GM21515 (cell line): Measurements from ENCODE around the gene TBX1.

Experiments
- ATAC-seq: cut with Tn5 transposase; IDR thresholded peaks from one replicate; pipeline ENCODE4 v1.9.1; 2021; ENCODE audit not compliant: unreplicated experiment

The TBX1 gene

GRCh38 chr22:19797086-19798002 is 36.8 kb downstream of the TBX1 start:
- ATAC-seq, result no peak

- ATAC-seq, result no peak
Measured at GRCh38 chr22:19798003-19798665, 37.6 kb downstream of the TBX1 start.

GRCh38 chr22:19798891-19799293 is 38.3 kb downstream of the TBX1 start:
- no peak for ATAC-seq

- no peak for ATAC-seq
Measured at GRCh38 chr22:19799322-19800190, 39.0 kb downstream of the TBX1 start.

GRCh38 chr22:19800306-19800705 is 39.7 kb downstream of the TBX1 start:
- ATAC-seq, result no peak

- ATAC-seq, result no peak
Measured at GRCh38 chr22:19800761-19801244, 40.2 kb downstream of the TBX1 start.

- ATAC-seq, result no peak
Measured at GRCh38 chr22:19801340-19802000, 40.9 kb downstream of the TBX1 start.

- ATAC-seq, result no peak
Measured at GRCh38 chr22:19802001-19802893, 41.7 kb downstream of the TBX1 start.

- ATAC-seq, result no peak
Measured at GRCh38 chr22:19802894-19803735, 42.5 kb downstream of the TBX1 start.

GRCh38 chr22:19803736-19804267 is 43.2 kb downstream of the TBX1 start:
- ATAC-seq, result no peak

- ATAC-seq, result no peak
Measured at GRCh38 chr22:19805821-19806212, 45.2 kb downstream of the TBX1 start.

- ATAC-seq, result no peak
Measured at GRCh38 chr22:19806213-19807160, 45.9 kb downstream of the TBX1 start.

- no peak for ATAC-seq
Measured at GRCh38 chr22:19807161-19807913, 46.8 kb downstream of the TBX1 start.

- ATAC-seq, result no peak
Measured at GRCh38 chr22:19807914-19808872, 47.6 kb downstream of the TBX1 start.

- no peak for ATAC-seq
Measured at GRCh38 chr22:19808873-19809478, 48.4 kb downstream of the TBX1 start.
